Lower leg skin (tissue), 3 donors: ENCODE results near the gene SRSF7.
"Not testable (repeated sequence)": the region's sequence is repeated elsewhere in the genome, so short reads cannot be mapped to it uniquely, and the experiment has no call there.

Experiments
- CTCF ChIP-seq, 3 donors: fragments of 450-650 bp; IDR thresholded peaks; one replicate each; pipeline ENCODE4 v1.5.1; 2016; ENCODE audit warnings: antibody characterized with exemption in 3 of 3, mild to moderate bottlenecking in 3 of 3, moderate library complexity in 2 of 3
- POLR2A ChIP-seq, 2 donors: fragments of 450-650 bp; IDR thresholded peaks; one replicate each; pipeline ENCODE4 v1.6.1; 2016 to 2017; ENCODE audit warnings: antibody characterized with exemption in 2 of 2, mild to moderate bottlenecking in 1 of 2, moderate library complexity in 1 of 2

- TF ChIP-seq CTCF, POLR2A (IDR thresholded peaks at IDR 0.05): not testable (repeated sequence)
Observed at GRCh38 chr2:38792321-38792720, 41.2 kb upstream of the SRSF7 start.
